Epithelial cell of prostate (primary cell): ENCODE measurements around the gene TMEM131.
A peak's percentile ranks its signal among the peaks of the same experiment; 100 is the strongest.

Experiments
- DNase-seq: peaks from one replicate; pipeline ENCODE4 v3.0.0-alpha.2; 2011; ENCODE audit warnings: low read depth, low spot score
- H3K27ac ChIP-seq: fragments of 450-650 bp; 2 replicates; pipeline ENCODE4 v1.5.1; 2017; ENCODE audit warnings: mild to moderate bottlenecking

TMEM131 gene

DNA sequence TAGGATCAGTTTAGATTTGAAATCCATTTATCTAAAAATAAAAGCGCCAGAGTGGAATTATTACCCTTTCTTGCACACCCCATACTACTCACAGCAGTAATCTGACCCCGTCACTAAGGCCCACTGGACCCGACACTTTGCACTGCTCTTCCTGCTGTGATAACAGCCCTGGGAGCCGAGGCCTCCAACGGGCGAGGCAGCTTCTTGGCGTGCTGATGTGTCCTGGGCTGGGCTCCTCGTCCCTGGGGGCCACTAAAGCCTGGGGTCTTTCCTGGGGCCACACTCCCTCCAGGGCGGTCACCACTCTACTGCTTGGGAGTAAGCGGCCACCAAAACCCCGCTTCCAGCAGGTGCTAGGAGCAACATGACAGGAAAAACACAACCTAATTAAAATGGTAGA lies 220.7 kb downstream of the TMEM131 start:
- DNase-seq = no peak
- no peak overlapping the region for H3K27ac ChIP-seq

DNA sequence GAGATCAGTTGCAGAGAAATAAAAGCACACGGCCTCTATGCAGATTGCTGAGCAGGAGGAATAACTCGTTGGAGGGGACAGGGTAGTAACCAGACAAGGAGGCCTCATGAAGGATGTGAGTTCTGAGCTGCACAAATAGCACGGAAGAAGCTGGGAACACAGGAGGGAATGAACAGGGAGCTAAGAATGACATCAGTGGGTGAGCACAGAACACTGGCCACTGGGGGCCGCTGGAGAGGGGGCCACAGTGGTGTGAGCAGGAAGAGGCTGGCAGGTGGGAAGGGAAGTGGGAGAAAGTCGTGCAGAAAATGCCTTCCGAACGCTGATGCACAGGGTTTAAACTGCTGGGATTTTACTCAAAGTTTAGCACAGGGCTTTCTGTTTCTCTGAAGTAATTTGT lies 221.3 kb downstream of the TMEM131 start:
- DNase-seq = no peak
- H3K27ac ChIP-seq = no peak overlapping the region

DNA sequence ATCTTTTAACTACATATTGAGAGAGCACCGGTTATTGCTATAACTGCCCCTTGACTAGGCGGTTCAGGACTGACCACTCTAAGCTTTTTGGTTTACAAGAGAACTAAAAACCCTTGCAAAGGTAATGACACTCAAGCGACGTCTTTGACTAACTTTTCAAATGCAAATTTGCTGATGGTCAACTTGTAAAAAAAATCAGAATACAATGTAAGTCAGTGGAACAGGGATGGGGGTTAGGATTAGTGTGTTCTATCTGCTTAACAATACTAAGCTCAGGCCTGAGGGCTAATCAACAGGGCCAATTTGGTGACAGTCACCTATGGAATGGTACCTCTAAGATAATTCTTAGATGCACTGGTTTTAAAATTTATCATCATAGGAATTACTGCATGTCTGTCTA lies 225.3 kb downstream of the TMEM131 start:
- H3K27ac ChIP-seq = no peak overlapping the region
- DNase-seq = no peak

DNA sequence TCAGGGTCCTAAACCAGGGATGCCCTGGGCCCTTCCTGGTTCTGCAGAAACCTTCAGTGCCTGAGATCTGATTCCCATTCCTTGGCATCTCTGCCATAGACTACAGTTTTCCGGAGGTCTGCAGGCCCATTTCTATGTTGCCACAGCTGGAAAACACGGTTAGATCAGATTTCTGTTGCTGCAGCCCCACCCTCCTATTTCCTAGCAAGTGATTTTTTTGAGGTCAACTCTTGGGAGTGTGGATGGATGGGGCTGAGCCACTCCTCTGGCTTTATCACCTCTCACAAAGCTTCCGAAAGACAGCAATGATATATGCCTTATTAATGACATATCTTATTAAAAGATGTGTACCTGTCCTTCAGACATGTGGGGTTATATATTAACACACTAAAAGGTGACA lies 226.0 kb downstream of the TMEM131 start:
- DNase-seq = no peak
- no peak overlapping the region for H3K27ac ChIP-seq

DNA sequence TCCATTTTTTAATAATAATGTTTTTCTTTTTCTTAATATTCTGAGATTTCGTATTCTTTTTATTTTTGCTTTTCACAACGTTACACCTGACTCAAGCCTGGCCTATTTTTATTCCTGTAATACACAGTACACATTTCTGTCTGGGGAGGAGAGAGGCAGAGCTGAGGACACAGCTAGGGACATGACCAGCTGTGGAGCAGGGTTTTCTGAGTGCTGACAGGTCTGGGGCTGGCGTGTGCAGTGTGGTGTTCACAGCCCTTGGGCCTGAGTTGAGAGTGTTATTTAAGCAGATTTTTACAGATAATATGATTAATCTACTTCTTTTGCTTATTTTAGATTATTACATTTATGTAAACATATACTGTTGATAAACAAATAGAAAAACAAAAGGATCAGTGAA lies 226.4 kb downstream of the TMEM131 start:
- H3K27ac ChIP-seq = no peak overlapping the region

DNA sequence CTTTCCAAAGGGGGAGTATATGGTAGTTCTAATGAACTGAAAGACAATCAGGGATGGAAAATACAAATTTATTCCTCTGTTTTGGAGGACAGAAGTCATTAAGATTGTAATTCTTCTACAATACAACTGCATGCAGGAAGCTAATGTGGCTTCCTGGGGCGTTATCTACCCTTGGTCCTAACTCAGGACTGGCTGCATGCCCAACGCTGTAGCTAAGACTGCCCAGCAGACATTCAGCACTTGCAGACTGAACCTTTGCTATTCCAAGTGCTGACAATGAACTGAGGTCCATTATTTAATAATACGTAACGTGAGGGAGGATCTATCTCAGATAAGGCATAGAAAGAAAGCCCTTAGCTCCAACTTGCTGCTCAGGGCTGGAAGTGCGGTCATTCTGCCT lies 229.2 kb downstream of the TMEM131 start:
- H3K27ac ChIP-seq = no peak overlapping the region
- DNase-seq = no peak

More for the DNA sequence above, 226.4 kb downstream of the TMEM131 start:
- DNase-seq = no peak

DNA sequence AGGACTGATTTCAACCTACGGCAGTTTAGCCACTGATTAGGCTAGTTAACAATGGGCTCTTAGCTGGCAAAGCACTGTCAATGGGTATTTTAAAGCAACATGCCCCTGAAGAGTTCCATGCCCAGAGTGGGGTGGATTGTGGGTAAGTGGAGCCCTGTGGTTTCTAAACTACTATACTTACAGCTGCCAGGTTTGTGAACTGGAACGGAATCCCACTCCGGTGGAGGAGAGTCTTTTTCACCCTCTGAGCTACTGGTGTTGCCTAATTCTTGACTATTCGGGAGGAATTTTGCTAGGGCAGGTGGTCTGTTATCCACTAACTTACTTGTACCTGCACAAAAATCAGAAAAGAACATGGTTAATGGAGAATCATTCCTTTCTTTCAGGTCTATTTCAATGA lies 229.8 kb downstream of the TMEM131 start:
- no peak overlapping the region for H3K27ac ChIP-seq
- DNase-seq = no peak

DNA sequence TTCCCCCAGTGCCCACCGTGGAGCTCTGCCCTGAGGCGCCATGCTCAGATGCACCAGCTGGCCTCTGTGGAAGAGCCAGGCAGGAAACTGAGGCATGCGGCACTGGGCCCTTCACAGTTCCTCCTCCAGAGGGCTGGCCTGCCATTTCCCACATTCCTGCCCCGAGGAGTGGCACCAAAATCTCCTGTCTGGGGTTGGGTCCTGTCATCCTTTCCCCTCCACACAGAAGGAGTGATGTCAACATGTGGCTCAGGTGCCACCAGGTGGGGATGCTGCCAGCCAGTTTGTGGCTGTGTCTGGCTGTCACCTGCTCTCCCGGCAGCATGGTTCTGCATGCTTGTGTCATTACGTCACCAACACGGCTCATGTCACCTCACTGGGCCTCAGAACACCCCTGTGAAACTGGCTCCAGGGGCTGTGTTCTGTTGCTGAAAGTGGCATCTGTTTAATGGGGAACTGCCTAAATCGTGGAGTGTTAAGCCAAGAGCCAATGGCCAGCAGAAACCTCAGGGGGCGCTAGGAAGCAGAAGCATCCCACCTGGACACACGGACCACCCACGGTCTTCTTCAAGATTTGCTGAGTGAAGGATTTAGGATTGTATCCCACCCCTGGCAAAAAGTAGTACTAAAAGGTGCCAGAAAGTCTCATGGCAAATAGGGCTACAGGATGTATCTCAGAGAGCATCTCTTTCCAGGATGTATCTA lies 231.0 kb downstream of the TMEM131 start:
- DNase-seq = no peak
- no peak overlapping the region for H3K27ac ChIP-seq

DNA sequence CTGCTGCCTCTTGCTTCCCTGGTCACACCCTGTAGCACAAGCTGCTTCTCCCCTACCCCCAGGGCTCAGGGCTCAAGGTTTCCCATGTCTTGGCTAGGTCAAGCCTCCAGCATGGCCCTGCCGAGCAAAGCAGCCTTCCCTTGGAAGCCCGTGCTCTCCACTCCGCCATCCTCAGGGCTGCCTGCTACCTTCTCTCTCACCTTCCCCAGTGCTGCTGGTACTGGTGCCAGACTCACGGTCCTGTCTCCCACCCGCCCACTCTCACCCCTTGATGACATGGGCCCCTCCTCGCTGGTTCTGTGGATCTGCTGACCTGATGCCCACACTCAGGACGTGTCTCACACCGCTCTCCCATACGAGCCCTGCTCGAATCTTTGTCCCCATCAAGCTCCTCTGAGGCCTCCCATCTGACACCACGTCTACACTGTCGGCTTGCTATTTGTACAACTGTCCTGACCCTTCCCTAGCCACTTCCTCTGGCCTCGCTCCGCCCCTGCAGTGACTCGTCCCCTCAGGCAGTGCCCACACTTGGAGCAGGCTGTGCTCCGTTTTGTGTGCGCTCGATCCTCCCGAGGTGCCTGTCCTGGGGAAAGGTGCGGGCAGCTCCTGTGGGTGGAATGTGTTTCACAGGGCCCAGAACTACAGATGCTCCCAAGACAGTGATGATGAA lies 232.4 kb downstream of the TMEM131 start:
- H3K27ac ChIP-seq = no peak overlapping the region
- no peak for DNase-seq

DNA sequence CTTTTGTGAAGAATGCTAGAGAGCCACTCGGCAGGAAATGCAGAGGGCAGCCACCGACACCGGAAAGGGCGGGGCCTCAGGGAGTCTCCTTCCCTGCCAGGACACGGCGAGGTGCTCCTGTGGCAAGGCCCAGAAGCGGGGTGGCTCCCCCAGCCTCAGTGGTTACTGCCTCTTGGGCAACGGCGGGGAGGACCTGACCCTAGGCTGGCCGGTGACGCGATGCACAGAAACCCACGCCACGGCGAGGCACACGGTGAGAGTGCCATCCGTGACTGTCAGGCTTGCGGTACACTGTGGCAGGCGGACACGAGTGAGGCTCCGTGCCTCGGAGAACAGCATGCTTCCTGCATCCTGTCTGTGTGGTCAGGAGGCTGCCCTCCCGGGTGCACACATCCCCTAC lies 234.6 kb downstream of the TMEM131 start:
- no peak overlapping the region for H3K27ac ChIP-seq
- no peak for DNase-seq

DNA sequence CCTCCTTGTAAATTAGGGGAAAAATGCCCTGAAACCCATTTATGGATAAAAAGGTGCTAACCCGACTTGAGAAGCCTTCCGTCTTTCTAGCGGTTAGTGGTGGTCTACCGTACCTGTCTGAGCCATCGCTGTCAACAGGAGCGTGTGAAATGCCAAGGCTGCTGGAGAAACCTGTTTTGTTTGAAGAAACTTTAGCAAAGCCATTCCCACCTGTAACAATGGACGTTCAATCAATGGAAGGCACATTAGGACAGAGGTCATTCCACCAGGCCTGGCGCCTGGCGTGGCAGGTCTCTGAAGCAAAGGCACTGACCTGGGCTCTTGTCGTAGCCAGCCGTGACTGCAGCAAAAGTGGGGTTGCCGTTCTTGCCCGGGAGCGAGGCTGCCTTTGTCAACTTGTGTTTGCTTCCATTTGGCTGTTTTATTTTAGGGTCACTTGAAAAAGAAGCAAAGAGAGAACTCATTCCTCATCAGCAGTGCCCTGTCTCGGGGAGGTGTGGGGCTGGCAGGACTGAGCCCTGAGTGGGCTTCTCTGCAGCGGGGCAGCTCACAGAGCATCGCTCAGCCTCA lies 235.2 kb downstream of the TMEM131 start:
- H3K27ac ChIP-seq = no peak overlapping the region
- no peak for DNase-seq

DNA sequence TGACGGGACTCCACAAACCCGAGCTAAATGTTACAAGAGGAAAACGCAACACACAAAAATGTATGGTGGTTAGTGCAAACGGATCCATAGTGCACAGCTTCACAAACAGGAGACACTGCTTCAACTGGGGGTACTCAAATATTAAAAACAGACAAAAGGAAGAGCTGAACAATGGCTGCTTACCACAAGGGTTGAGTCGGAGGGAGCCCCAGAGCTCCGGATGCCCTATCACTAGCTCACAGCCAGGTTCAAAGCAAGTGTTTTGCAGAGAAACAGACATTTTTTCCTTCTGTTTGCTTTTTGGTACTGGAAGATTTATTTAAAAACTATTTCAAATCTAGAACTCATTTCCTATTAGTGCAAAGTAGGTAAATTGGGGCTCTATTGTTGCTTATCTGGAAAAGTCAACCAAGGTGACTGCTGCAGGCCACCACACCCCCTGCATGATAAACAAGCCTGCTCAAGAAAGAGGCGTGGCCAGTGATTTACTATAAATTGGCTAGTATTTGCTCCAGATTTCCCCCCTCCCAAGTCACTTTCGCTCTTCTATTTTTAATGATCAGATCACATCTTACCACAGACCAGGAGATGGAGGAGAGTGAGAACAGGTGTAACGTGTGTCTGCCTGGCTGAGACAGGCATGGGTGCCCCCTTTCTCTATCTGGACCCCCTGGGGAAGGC lies 235.9 kb downstream of the TMEM131 start:
- H3K27ac ChIP-seq = no peak overlapping the region
- no peak for DNase-seq

DNA sequence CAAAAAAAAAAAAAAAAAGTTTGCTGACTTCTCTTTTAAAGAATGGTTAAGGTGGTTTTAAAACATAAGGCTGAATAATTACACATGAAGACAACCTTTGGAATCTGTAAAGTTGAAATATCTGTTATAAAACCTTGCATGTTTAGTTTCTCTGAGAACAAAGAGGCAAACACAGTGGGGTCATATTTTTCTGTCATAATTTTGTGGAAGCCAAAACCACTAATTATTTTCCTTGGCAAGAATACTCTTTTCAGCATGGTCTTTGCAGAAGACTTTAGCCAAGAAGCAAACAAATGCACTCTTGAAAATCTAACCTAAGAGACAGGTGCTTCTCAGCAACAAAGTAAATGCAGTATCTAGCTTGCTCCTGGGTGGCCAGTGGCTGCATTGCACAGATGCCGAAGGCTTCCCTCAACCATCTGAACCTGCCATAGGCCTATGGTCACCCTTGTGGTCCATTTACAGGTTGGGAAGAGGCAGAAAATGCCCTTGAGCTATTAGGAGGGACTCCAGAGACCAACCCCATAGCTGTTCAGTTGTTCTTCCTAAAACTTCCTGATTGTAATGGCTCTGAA lies 237.5 kb downstream of the TMEM131 start:
- DNase-seq = no peak
- no peak overlapping the region for H3K27ac ChIP-seq

DNA sequence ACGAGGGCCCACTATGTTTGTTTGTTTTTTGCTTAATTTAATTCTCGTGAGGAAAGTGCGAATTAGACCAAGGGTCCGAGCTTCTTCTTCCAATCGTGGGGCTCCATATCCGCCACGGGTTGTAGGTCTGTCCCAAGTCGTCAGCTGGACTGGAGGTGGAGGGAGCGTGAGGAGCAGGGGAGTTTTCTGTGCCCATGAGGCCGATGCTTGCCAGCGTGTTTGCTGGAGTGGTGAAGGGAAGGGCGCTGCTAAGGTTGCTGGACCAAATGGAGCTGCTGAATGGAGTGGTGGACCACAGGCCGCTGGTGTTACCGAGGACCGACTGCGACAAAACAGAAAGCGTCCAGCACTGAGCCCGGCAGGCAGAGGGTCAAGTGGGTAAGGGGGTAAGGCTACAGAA lies 238.7 kb downstream of the TMEM131 start:
- no peak overlapping the region for H3K27ac ChIP-seq
- no peak for DNase-seq

DNA sequence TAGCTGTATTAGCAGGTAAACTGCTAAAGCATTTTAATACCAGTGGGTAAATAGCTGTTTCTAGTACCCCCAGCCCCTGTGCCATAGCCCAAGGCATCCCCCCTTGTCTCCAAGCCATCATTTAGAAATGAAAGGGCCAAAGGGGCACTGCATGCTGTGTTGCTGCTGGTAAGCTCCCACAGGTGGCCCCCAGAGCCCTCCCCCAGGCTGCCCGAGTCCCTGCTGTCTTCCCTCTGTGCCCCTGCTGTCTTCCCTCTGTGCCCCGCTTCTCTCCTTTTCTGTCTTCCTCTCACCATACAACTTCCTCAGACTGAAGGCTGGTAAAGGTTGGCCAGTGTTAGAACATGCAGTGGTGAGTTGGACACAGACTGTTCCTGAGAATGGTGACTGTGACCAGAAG lies 240.3 kb downstream of the TMEM131 start:
- DNase-seq = no peak
- H3K27ac ChIP-seq = peak overlapping the region; percentile 71

DNA sequence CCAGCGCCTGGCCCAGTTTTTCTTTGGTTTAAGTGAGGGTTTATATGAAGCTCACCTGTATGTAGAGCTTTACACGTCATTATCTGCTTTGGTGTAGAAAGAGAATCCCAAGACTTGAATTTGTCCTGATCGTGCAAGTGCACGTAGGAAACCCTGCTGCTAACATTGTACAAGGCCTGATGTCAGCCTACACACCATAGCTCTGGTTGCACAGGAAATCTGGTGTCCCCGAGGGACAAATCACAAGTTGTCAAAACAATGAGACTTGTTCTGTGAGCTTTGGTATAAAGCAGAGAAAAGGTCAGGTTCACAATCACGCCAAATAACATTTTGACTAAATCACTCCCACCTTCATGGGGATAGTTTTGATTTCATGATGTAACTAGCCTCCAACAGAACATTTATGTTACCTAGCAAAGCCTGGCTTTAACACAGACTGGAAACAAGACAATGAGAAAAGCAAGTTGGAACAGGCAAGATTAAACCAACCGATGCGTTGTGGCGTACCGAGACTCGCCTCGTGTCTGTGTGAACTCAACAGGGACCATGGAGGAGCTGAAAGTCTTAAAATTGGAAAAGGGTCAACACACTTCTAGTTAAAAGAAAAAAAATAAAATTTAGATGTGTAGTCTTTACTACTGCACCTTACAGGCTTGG lies 240.9 kb downstream of the TMEM131 start:
- DNase-seq = peak; percentile 39
- H3K27ac ChIP-seq = peak overlapping the region; percentile 71

DNA sequence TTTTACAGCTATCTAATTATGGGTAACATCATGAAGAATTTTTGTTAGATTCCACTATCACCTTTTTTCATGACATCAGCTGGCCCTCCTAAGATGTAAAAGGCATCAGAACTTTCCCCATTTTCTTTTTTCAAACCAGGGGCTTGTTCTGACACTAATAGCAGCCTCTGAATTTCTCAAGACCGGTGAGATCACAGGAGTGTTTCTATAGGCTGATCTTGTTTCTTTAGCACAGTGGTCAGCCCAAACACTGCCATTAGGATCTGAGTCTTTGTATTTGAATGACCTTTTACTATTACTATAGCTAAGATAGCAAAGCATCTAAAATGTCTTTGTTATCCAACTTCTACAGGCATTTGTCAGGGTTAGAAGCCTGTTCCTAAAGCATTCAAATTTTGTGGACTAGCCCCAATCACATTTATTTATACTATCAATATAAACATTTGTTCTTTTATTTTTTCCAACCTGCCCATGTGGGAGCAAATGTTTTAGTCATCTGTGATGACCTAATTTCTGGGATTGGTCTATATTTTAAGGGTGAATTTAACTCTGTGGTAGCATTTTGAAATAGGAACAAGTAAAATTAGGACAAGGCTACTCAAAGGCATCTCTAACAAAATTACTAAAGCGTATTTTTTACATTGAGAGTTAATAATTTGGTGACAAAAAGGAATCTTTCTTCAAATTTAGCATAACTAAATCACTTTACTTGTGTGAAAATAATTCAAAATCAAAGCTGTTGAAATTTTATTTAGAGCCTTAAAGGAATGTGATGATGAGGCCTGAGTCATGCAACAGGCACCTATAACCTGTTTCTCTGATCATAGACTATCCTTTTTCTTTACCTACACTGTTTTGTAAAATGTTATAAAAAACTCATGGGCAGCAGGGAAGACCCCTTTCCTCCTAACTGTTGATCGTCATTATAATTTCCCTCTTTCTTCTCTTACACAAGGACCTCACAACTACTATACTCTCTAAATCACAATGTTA lies 243.1 kb downstream of the TMEM131 start:
- H3K27ac ChIP-seq = peak overlapping the region; percentile 61
- no peak for DNase-seq

DNA sequence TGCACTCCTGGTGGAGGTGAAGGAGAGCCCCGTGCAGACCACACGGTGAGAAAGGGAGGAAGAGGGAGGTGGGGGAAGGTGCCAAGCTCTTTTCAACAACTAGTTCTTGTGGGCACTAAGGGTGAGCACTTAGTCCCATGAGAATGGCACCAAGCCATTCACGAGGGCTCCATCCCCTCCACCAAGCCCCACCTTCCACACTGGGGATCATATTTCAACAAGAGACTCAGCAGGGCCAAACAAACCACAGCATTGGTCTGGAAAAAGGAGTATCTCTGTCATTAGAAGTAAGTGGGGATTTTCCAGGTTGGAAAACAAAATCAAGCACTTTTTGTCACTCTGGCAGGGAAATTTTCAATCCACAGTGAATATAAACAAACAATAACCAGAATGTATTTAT lies 244.0 kb downstream of the TMEM131 start:
- DNase-seq = no peak
- no peak overlapping the region for H3K27ac ChIP-seq

DNA sequence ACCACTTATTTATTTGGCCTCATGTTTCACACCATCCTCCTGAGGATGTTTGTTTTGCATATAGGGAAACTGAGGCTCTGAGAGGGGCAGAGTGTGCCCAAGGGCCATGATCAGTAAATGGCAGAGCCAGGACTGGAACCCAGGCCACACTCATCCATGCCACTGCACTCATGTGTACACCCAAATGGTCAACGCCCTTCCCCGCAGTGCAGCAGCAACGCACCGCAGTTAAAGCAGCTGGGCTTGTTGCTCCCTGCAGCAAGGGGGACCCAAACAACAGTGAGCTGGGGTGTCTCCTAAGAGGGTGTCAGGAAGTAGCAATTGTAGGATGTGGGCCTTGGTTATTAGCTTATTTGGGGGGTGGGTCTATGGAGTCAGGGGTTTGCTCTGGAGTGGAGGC lies 245.7 kb downstream of the TMEM131 start:
- no peak for DNase-seq
- no peak overlapping the region for H3K27ac ChIP-seq
